Muscle of arm (tissue), 12 donors: ENCODE measurements around the gene CHMP6. TPM values are rescaled to one million over a fixed set of nuclear protein-coding genes. Genes with fewer than 3 reads are reported as not detected.

ENCODE experiments used
- DNase-seq: peaks from one replicate; pipeline ENCODE4 v3.0.0-alpha.2; 2013
- polyA plus RNA-seq, 12 donors: library from polyadenylated mRNA; unstranded; fragments of 120-200 nt; gene quantifications; one replicate each; pipeline ENCODE4 v1.2.1, GENCODE V29; 2013; ENCODE audit not compliant: insufficient read length in 12 of 12

CHMP6 gene
- polyA plus RNA-seq, 12 donors = 18.7 to 27.3 (median 22.7) TPM; not detected in 1

- no peak for DNase-seq
These were observed 22.5 kb upstream of the CHMP6 start for GRCh38 chr17:80969030-80969673.

GRCh38 chr17:80969674-80970043, 22.0 kb upstream of the CHMP6 start:
- DNase-seq = no peak

- DNase-seq = no peak
These were observed 21.4 kb upstream of the CHMP6 start for GRCh38 chr17:80970044-80970761.

- DNase-seq = no peak
These were observed 20.6 kb upstream of the CHMP6 start for GRCh38 chr17:80970762-80971703.

- DNase-seq = no peak
These were observed 19.8 kb upstream of the CHMP6 start for GRCh38 chr17:80971704-80972304.

GRCh38 chr17:80976701-80977100, 14.9 kb upstream of the CHMP6 start:
- no peak for DNase-seq

- DNase-seq = no peak
These were observed 14.5 kb upstream of the CHMP6 start for GRCh38 chr17:80977172-80977571.

GRCh38 chr17:80978499-80979497, 12.8 kb upstream of the CHMP6 start:
- no peak for DNase-seq

- DNase-seq = no peak
These were observed 11.9 kb upstream of the CHMP6 start for GRCh38 chr17:80979547-80980378.

- no peak for DNase-seq
These were observed 11.1 kb upstream of the CHMP6 start for GRCh38 chr17:80980397-80981061.

GRCh38 chr17:80981062-80981902, 10.4 kb upstream of the CHMP6 start:
- no peak for DNase-seq

GRCh38 chr17:80981929-80982425, 9.7 kb upstream of the CHMP6 start:
- DNase-seq = no peak

- no peak for DNase-seq
These were observed 9.1 kb upstream of the CHMP6 start for GRCh38 chr17:80982426-80982974.

GRCh38 chr17:80983545-80983944, 8.1 kb upstream of the CHMP6 start:
- DNase-seq = no peak

- no peak for DNase-seq
These were observed 6.9 kb upstream of the CHMP6 start for GRCh38 chr17:80984749-80985148.

- no peak for DNase-seq
These were observed 5.6 kb upstream of the CHMP6 start for GRCh38 chr17:80986046-80986445.

GRCh38 chr17:80986816-80987475, 4.7 kb upstream of the CHMP6 start:
- DNase-seq = no peak
